Spleen (tissue), 11 donors: ENCODE data around the gene TSSC4. TPM values are rescaled to one million over a fixed set of nuclear protein-coding genes. Genes with fewer than 3 reads are reported as not detected.

ENCODE experiments used
- DNase-seq: peaks from one replicate; pipeline ENCODE4 v3.0.0-alpha.2; 2020
- H3K27ac ChIP-seq, 8 donors: fragments of 200-600 bp; sonication (generic) in 7 of 8; 1 replicate in 4 of 8; 2 replicates in 4 of 8; pipeline versions ENCODE4 v1.5.0 to v1.8.0; 2016 to 2021; ENCODE audit warnings: inconsistent platforms in 4 of 8, mild to moderate bottlenecking in 4 of 8, moderate library complexity in 1 of 8
- H3K27me3 ChIP-seq, 7 donors: fragments of 200-600 bp; sonication (generic) in 6 of 7; replicated peaks in 1 of 7; 1 replicate in 4 of 7; 2 replicates in 3 of 7; pipeline versions ENCODE4 v1.5.0 to v1.8.0; 2016 to 2021; ENCODE audit warnings: inconsistent platforms in 3 of 7, mild to moderate bottlenecking in 1 of 7
- H3K36me3 ChIP-seq, 6 donors: fragments of 200-600 bp; sonication (generic) in 5 of 6; 1 replicate in 4 of 6; 2 replicates in 2 of 6; pipeline versions ENCODE4 v1.5.0 to v1.8.0; 2016 to 2021; ENCODE audit warnings: inconsistent platforms in 2 of 6
- H3K4me1 ChIP-seq, 6 donors: fragments of 200-600 bp; sonication (generic) in 5 of 6; 1 replicate in 3 of 6; 2 replicates in 3 of 6; pipeline versions ENCODE4 v1.5.0 to v1.8.0; 2016 to 2021; ENCODE audit warnings: inconsistent platforms in 3 of 6
- H3K4me3 ChIP-seq, 8 donors: fragments of 200-600 bp; sonication (generic) in 7 of 8; 1 replicate in 4 of 8; 2 replicates in 4 of 8; pipeline versions ENCODE4 v1.5.0 to v1.8.0; 2016 to 2021; ENCODE audit warnings: inconsistent platforms in 4 of 8, mild to moderate bottlenecking in 4 of 8, moderate library complexity in 2 of 8
- H3K9me3 ChIP-seq, 8 donors: fragments of 200-600 bp; sonication (generic) in 7 of 8; 1 replicate in 4 of 8; 2 replicates in 4 of 8; pipeline versions ENCODE4 v1.5.0 to v1.8.0; 2016 to 2021; ENCODE audit warnings: inconsistent platforms in 4 of 8
- POLR2A ChIP-seq, 3 donors: fragments of 450-650 bp; IDR thresholded peaks; one replicate each; pipeline ENCODE4 v1.5.1; 2017; ENCODE audit warnings: antibody characterized with exemption in 3 of 3, mild to moderate bottlenecking in 1 of 3
- POLR2AphosphoS5 ChIP-seq, 3 donors: sonication (generic); formaldehyde crosslinking; IDR thresholded peaks; one replicate each; pipeline ENCODE4 v1.5.1; 2017; ENCODE audit warnings: antibody characterized with exemption in 3 of 3
- WGBS, 5 donors: extraction: QIAGEN DNeasy Blood & Tissue Kit in 3 of 5; methylation state at CpG; one replicate each; pipeline versions ENCODE4 v1.1.5 to v1.1.7; 2013 to 2018; 5-methylcytosine and 5-hydroxymethylcytosine counted together
- intact Hi-C: fragments of 100-400 bp; cut with DNase I; formaldehyde crosslinking; loops from one replicate; pipeline ENCODE4 v1.15.0; 2023; ENCODE audit warnings: low total_unique reads
- polyA plus RNA-seq, 3 donors: library from polyadenylated mRNA; stranded (reverse); fragments of 200-250 nt; gene quantifications; one replicate each; pipeline ENCODE4 v1.2.1, GENCODE V29; 2013
- total RNA-seq, 7 donors: library from RNA; depleted of rRNA in 3 of 7; stranded (reverse); fragments of >200 nt in 3 of 7; fragmentation: NEBNext Ultra II Directional in 4 of 7; extraction: Animal tissue kit (Norgen Biotek cat#: 25700) in 4 of 7; gene quantifications; one replicate each; pipeline versions ENCODE4 v1.1.0 to v1.2.1, GENCODE V29; 2016 to 2021
- TF ChIP-seq, protein P1 (sequence below), 11 experiments: fragments of 200-600 bp in 7 of 11; fragments of 450-650 bp in 4 of 11; sonication (generic) in 4 of 11; IDR thresholded peaks in 8 of 11; conservative IDR thresholded peaks in 3 of 11; 1 replicate in 7 of 11; 2 replicates in 4 of 11; pipeline versions ENCODE4 v1.4.0 to v1.8.0; 2016 to 2021; ENCODE audit warnings: antibody characterized with exemption in 11 of 11, inconsistent platforms in 4 of 11, mild to moderate bottlenecking in 1 of 11
- donor health status: healthy with polysubstance abuse.
- donor health status: DM: no; HTN: no; CAD: no; lungs with moderate emphysema.
- donor health status: DM: no; HTN: no; CAD: no.
- donor health status: Bipolar disorder and iron deficiency.
- donor health status: healthy.
- donor health status: DM: no; HTN: no; CAD: no.
- donor health status: DM: yes; HTN: yes; CAD: no.

Gene TSSC4
- total and polyA plus RNA-seq, 10 donors = 28.7 to 94.4 (median 43.7) TPM

DNA sequence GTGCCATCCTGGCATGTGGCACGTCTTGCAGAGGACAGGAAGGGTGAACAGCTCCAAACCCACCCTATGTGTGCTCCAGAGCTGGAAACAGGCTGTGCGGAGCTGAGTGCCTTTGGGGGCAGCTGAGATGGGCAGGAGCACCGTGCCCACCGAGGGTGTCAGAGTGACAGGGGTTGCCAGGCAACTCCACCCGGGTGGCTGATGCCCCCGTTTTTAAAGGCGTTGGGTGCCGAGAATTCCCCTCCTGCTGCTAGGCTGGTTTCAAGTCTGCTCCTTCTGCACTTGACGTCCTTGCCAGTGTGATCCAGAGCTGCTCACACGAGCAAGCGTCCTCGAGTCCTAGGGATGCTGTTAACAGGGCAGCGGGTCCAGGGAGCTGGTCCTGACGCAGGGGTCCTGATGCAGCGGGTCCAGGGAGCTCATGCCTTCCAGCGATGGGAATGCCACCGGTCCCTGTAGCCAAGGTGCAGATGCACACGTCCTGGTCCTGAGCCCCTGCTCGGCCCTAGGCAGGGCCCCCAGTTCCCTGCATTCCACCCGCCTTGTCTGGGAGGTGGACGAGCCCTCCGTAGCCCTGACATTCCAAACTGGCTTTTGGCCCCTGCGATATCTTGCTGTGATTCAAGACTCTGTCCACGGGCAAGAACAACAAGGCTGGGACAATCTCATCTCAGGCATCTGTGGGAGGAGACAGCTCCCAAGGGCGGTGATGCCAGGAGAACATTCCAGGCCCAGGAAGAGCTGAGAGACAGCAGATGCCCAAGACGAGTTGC lies 49.2 kb downstream of the TSSC4 start:
- 86 to 91% (median 87%) methylated on average over 13 to 26 of the region's 26 CpGs for WGBS, 5 donors
- DNase-seq = peak; percentile 64
- TF ChIP-seq POLR2AphosphoS5 (IDR thresholded peaks at IDR 0.05) (no peak), POLR2A (IDR thresholded peaks at IDR 0.05) (no peak)
- TF ChIP-seq, protein P1, sequence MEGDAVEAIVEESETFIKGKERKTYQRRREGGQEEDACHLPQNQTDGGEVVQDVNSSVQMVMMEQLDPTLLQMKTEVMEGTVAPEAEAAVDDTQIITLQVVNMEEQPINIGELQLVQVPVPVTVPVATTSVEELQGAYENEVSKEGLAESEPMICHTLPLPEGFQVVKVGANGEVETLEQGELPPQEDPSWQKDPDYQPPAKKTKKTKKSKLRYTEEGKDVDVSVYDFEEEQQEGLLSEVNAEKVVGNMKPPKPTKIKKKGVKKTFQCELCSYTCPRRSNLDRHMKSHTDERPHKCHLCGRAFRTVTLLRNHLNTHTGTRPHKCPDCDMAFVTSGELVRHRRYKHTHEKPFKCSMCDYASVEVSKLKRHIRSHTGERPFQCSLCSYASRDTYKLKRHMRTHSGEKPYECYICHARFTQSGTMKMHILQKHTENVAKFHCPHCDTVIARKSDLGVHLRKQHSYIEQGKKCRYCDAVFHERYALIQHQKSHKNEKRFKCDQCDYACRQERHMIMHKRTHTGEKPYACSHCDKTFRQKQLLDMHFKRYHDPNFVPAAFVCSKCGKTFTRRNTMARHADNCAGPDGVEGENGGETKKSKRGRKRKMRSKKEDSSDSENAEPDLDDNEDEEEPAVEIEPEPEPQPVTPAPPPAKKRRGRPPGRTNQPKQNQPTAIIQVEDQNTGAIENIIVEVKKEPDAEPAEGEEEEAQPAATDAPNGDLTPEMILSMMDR (IDR thresholded peaks at IDR 0.05 in 8 of 11, conservative IDR thresholded peaks at IDR 0.05 in 3 of 11) = no peak
- H3K27ac ChIP-seq = no peak overlapping the region
- H3K9me3 ChIP-seq = no peaks in the 10 kb centered on the region
- intact Hi-C loops = no loop called here
- peaks cover 0 to 41% (median 7%) of the 10 kb centered on the region in 7 donors for H3K27me3 ChIP-seq
- peaks cover 15 to 37% (median 32%) of the 10 kb centered on the region in 6 donors for H3K4me1 ChIP-seq
- H3K36me3 ChIP-seq = peaks cover 0 to 8% (median 0%) of the 10 kb centered on the region in 6 donors
- no peak overlapping the region for H3K4me3 ChIP-seq

DNA sequence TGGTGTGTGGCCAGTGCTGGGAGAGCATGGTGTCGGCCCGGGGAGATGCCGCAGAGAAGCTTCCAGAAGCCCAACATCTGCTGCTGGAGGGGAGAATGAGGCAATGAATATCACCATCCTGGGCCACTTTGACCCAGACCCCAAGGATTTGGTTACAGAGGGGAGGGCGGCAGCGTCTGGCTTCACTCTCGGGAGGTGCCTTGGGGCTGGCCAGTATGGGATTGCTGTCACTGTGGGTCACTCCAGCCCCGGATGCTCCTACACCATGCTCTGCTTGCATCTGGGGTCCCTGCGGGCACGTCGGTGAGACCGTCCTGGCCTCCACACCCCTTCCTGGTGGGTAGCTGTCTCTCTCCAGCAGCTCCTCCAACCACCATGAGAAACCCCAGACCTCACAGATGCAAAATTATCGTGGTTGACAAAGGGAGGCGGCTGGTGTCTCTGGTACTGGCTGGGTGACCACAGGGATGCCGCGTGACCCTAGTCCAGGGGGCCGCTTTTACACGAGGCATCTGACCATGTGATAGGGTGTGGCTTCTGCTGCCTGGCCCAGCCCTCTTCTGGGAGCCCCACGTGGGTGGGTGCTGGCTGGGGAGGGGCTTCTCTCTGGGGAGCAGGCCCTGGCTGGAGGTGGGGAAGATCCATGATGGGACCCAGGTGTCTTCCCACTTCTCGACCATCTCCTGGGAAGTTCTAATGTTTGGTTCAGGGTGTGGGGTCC lies 49.9 kb downstream of the TSSC4 start:
- Histone ChIP-seq H3K9me3 (no peaks in the 10 kb centered on the region), H3K27me3 (peaks cover 0 to 34% (median 4%) of the 10 kb centered on the region in 7 donors), H3K27ac (no peak overlapping the region), H3K4me1 (peaks cover 15 to 33% (median 29%) of the 10 kb centered on the region in 6 donors), H3K4me3 (no peak overlapping the region), H3K36me3 (peaks cover 0 to 8% (median 0%) of the 10 kb centered on the region in 6 donors)
- WGBS, 5 donors = 76 to 83% (median 80%) methylated on average over 18 to 19 of the region's 19 CpGs
- peak; percentile 72 for DNase-seq
- intact Hi-C loops = no loop called here
- TF ChIP-seq, protein P1 (IDR thresholded peaks at IDR 0.05 in 8 of 11, conservative IDR thresholded peaks at IDR 0.05 in 3 of 11) = no peak
- TF ChIP-seq POLR2AphosphoS5 (IDR thresholded peaks at IDR 0.05) (no peak), POLR2A (IDR thresholded peaks at IDR 0.05) (no peak)

DNA sequence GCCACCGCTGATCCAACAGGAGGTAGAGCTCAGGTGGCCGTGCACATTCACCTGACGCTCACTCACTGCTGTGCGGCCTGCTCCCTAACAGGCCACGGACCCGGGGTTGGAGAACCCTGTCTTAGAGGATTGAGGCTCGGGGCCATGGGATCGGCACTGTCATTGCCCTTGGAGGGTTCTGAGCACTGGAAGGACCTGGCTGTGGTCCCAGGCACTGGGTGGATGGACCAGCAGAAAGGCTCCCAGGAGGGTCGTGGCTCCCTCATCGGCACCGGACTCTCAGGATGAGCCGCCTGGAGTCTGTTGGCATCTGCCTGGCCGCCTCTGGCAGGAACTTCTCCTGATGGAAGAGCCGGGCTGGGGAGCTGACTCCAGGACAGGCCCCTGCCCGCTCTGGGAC lies 50.8 kb downstream of the TSSC4 start:
- intact Hi-C loops = no loop called here
- no peaks in the 10 kb centered on the region for H3K9me3 ChIP-seq
- WGBS, 5 donors = 92 to 97% (median 95%) methylated on average over 7 to 15 of the region's 15 CpGs
- peaks cover 9 to 25% (median 21%) of the 10 kb centered on the region in 6 donors for H3K4me1 ChIP-seq
- H3K27me3 ChIP-seq = peaks cover 0 to 26% (median 0%) of the 10 kb centered on the region in 7 donors
- peaks cover 0 to 8% (median 0%) of the 10 kb centered on the region in 6 donors for H3K36me3 ChIP-seq
- TF ChIP-seq, protein P1 (IDR thresholded peaks at IDR 0.05 in 8 of 11, conservative IDR thresholded peaks at IDR 0.05 in 3 of 11) = no peak
- TF ChIP-seq POLR2AphosphoS5 (IDR thresholded peaks at IDR 0.05) = no peak
- no peak for TF ChIP-seq POLR2A (IDR thresholded peaks at IDR 0.05)
- no peak overlapping the region for H3K4me3 ChIP-seq
- DNase-seq = peak; percentile 67
- H3K27ac ChIP-seq = no peak overlapping the region

DNA sequence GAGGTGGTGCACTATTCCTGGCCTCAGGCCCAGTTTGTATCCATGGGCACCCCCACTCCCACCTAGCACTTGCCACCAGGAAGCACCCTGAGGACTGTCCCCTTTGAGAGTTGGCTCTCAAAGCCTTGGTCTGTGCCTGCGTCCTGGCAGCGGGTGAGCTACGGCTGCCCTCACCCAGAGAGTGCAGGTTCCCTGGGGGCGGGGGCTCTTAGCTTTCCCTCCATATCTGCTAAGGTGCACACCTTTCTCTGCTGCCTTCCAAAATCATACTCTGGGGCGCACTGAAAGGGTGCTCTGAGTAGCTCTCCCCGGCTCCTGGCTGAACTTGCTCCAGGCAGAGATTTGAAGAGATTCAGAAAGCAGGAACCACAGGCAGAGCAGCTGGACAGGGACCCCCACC lies 51.4 kb downstream of the TSSC4 start:
- intact Hi-C loops = no loop called here
- H3K27ac ChIP-seq = no peak overlapping the region
- WGBS, 5 donors = 71 to 80% (median 76%) methylated on average over 6 of the region's 6 CpGs
- H3K27me3 ChIP-seq = peaks cover 0 to 20% (median 0%) of the 10 kb centered on the region in 7 donors
- H3K36me3 ChIP-seq = peaks cover 0 to 8% (median 0%) of the 10 kb centered on the region in 6 donors
- H3K4me3 ChIP-seq = no peak overlapping the region
- peak; percentile 47 for DNase-seq
- TF ChIP-seq POLR2A (IDR thresholded peaks at IDR 0.05) = no peak
- TF ChIP-seq, protein P1 (IDR thresholded peaks at IDR 0.05 in 8 of 11, conservative IDR thresholded peaks at IDR 0.05 in 3 of 11) = no peak
- no peak for TF ChIP-seq POLR2AphosphoS5 (IDR thresholded peaks at IDR 0.05)
- peaks cover 6 to 19% (median 15%) of the 10 kb centered on the region in 6 donors for H3K4me1 ChIP-seq
- H3K9me3 ChIP-seq = no peaks in the 10 kb centered on the region
